B cell (primary cell): ENCODE measurements around the gene HSPB8. TPM values are rescaled to one million over a fixed set of nuclear protein-coding genes. Genes with fewer than 3 reads are reported as not detected.

Source experiments
- ATAC-seq: fragments of 200-7000 bp; cut with Tn5 transposase; one replicate; pipeline ENCODE4 v1.10.0; 2021; ENCODE audit warnings: low read depth, mild to moderate bottlenecking, moderate number of reproducible peaks, moderate library complexity
- CTCF ChIA-PET: fragments of 350-600 bp; sonication (Branson Sonifier 250); formaldehyde crosslinking; loops from one replicate; lab custom pipeline; 2021; ENCODE audit warnings: antibody characterized with exemption, inconsistent platforms; lab: Charles Lee
- POLR2A ChIA-PET: fragments of 350-600 bp; sonication (Branson Sonifier 250); formaldehyde crosslinking; loops from one replicate; lab custom pipeline; 2021; ENCODE audit warnings: antibody characterized with exemption; lab: Charles Lee
- DNase-seq: peaks from one replicate; pipeline ENCODE4 v3.0.0; 2013
- H2AFZ ChIP-seq: 2 replicates; pipeline ENCODE4 v1.6.1; 2012; ENCODE audit warnings: mild to moderate bottlenecking, low read depth, low read length; ENCODE audit not compliant: insufficient read depth, poor library complexity, severe bottlenecking
- H3K27ac ChIP-seq, 2 donors: 1 replicate in 1 of 2; 2 replicates in 1 of 2; pipeline ENCODE4 v1.5.1; 2012 to 2013; ENCODE audit warnings: low read length in 2 of 2, mild to moderate bottlenecking in 2 of 2, moderate library complexity in 1 of 2
- H3K27me3 ChIP-seq, 4 experiments: fragments of 200-600 bp in 1 of 4; sonication (generic) in 1 of 4; replicated peaks in 1 of 4; 1 replicate in 2 of 4; 2 replicates in 2 of 4; pipeline versions ENCODE4 v1.6.1 to v1.7.0; 2013 to 2016; ENCODE audit warnings: low read length in 3 of 4, mild to moderate bottlenecking in 2 of 4, mixed read lengths in 1 of 4, moderate library complexity in 1 of 4; ENCODE audit not compliant: insufficient read depth in 4 of 4, control insufficient read depth in 3 of 4; ENCODE audit errors: control extremely low read depth in 1 of 4
- H3K36me3 ChIP-seq, 2 experiments: replicated peaks in 1 of 2; 1 replicate in 1 of 2; 2 replicates in 1 of 2; pipeline versions ENCODE4 v1.6.1 to v1.7.1; 2013; ENCODE audit warnings: low read length in 1 of 2; ENCODE audit not compliant: insufficient read depth in 2 of 2, control insufficient read depth in 1 of 2; ENCODE audit errors: control extremely low read depth in 1 of 2, extremely low read depth in 1 of 2
- H3K4me1 ChIP-seq, 2 donors: fragments of 200-600 bp in 1 of 2; sonication (generic) in 1 of 2; 1 replicate in 1 of 2; 2 replicates in 1 of 2; pipeline versions ENCODE4 v1.5.1 to v1.6.1; 2013 to 2017; ENCODE audit warnings: low read length in 2 of 2; ENCODE audit not compliant: control insufficient read depth in 2 of 2, insufficient read depth in 2 of 2
- H3K4me2 ChIP-seq: replicated peaks from 2 replicates; pipeline ENCODE3; 2012; ENCODE audit warnings: mild to moderate bottlenecking, low read depth, low read length; ENCODE audit not compliant: poor library complexity, severe bottlenecking
- H3K4me3 ChIP-seq, 5 experiments: fragments of 200-600 bp in 1 of 5; sonication (generic) in 1 of 5; 1 replicate in 3 of 5; 2 replicates in 2 of 5; pipeline versions ENCODE4 v1.5.1 to v1.7.0; 2011 to 2016; ENCODE audit warnings: low read length in 4 of 5, mild to moderate bottlenecking in 4 of 5, low read depth in 2 of 5, control low read depth in 1 of 5, moderate library complexity in 1 of 5; ENCODE audit not compliant: insufficient read depth in 1 of 5; ENCODE audit errors: control extremely low read depth in 1 of 5, extremely low read depth in 1 of 5
- H3K79me2 ChIP-seq: fragments of 200-600 bp; sonication (generic); one replicate; pipeline ENCODE4 v1.6.0; 2016; ENCODE audit warnings: low read length; ENCODE audit not compliant: control insufficient read depth, insufficient read depth
- H3K9ac ChIP-seq: fragments of 200-600 bp; sonication (generic); 2 replicates; pipeline ENCODE4 v1.6.1; 2017; ENCODE audit warnings: mild to moderate bottlenecking, low read length, moderate library complexity
- H3K9me3 ChIP-seq, 3 donors: one replicate each; pipeline versions ENCODE4 v1.6.1 to v1.7.1; 2013; ENCODE audit warnings: low read length in 2 of 3; ENCODE audit not compliant: control insufficient read depth in 2 of 3, insufficient read depth in 1 of 3; ENCODE audit errors: control extremely low read depth in 1 of 3
- H4K20me1 ChIP-seq: 2 replicates; pipeline ENCODE4 v1.6.0; 2012; ENCODE audit warnings: mild to moderate bottlenecking, low read length; ENCODE audit not compliant: insufficient read depth, control insufficient read depth, poor library complexity, severe bottlenecking
- H3K27ac Mint-ChIP-seq: one replicate; pipeline ENCODE4 v1.8.0; 2021; ENCODE audit warnings: mixed read lengths
- H3K27me3 Mint-ChIP-seq: one replicate; pipeline ENCODE4 v1.8.0; 2021; ENCODE audit warnings: mixed read lengths
- H3K4me1 Mint-ChIP-seq: one replicate; pipeline ENCODE4 v1.8.0; 2021; ENCODE audit warnings: mixed read lengths
- H3K4me3 Mint-ChIP-seq: one replicate; pipeline ENCODE4 v1.8.0; 2021; ENCODE audit warnings: mixed read lengths
- H3K9me3 Mint-ChIP-seq: one replicate; pipeline ENCODE4 v1.8.0; 2022; ENCODE audit warnings: mixed read lengths; ENCODE audit not compliant: insufficient read depth
- EZH2 ChIP-seq: IDR thresholded peaks from 2 replicates; pipeline ENCODE4 v1.6.1; 2012; ENCODE audit warnings: borderline replicate concordance, low read depth, mild to moderate bottlenecking, moderate library complexity, low read length; ENCODE audit not compliant: insufficient read depth, poor library complexity, severe bottlenecking
- WGBS: methylation state at CpG from one replicate; pipeline ENCODE4 v1.1.5; 2013; ENCODE audit warnings: missing lambda C conversion rate; ENCODE audit not compliant: insufficient coverage; 5-methylcytosine and 5-hydroxymethylcytosine counted together
- intact Hi-C: fragments of 100-400 bp; cut with micrococcal nuclease; formaldehyde crosslinking; loops from one replicate; pipeline ENCODE4 v1.10.0; 2022
- polyA plus RNA-seq: library from polyadenylated mRNA; depleted of rRNA; stranded (reverse); fragments of >200 nt; gene quantifications from 2 replicates; pipeline ENCODE4 v1.2.3, GENCODE V29; 2012
- total RNA-seq, 2 donors: library from RNA; stranded (reverse); fragments of 120-200 nt in 1 of 2; gene quantifications; 1 replicate in 1 of 2; 2 replicates in 1 of 2; pipeline versions ENCODE4 v1.2.3 to v1.2.4, GENCODE V29; 2013 to 2022
- TF ChIP-seq, protein P1 (sequence below): fragments of 200-600 bp; IDR thresholded peaks from one replicate; pipeline ENCODE4 v1.8.0; 2022; ENCODE audit warnings: antibody characterized with exemption, mild to moderate bottlenecking

The HSPB8 gene
- total and polyA plus RNA-seq, 2 donors (not counting 1 experiment from before 2014, with no cell fraction given), result not detected

DNA sequence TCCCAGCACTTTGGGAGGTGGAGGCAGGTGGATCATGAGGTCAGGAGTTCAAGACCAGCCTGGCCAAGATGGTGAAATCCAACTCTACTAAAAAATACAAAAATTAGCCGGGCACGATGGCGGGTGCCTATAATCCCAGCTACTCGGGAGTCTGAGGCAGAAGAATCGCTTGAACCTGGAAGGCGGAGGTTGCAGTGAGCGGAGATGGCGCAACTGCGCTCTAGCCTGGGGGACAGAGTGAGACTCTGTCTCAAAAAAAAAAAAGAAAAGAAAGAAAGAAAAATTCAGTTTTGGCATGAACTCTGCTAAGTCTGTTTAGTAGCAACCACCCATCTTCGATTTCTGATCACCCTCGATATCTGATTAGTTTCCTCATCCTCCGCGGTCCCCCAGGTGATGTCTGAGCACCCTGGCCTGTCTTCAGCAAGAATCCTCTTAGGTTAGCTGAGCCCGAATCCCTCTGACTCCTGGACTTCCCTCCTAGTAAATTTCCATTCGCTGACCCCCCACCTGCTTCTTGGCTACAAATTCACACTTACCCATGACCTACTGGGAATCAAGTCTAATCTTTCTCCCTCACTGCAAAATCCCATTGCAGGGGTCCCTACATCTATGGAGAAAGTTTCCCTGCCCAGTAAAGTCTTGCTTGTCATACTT, 879 bp upstream of the HSPB8 start:
- POLR2A ChIA-PET, result no interaction called here

DNA sequence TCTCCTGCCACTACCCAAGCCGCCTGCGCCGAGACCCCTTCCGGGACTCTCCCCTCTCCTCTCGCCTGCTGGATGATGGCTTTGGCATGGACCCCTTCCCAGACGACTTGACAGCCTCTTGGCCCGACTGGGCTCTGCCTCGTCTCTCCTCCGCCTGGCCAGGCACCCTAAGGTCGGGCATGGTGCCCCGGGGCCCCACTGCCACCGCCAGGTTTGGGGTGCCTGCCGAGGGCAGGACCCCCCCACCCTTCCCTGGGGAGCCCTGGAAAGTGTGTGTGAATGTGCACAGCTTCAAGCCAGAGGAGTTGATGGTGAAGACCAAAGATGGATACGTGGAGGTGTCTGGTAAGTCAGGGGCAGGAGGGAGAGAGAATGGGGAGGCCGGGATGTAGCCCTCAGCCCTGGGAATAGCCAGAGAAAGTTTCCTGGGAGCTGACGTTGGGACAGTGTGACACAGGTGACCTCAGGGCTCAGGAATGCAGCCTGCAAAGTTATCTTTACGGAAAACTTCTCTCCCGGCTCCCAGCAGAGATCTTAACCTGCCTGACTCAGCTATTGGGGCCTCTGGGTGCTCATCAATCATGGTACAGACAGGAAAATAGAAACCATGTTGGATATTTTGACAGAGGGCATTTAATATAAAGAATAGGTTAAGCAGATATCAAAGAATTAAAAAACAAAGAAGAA, 747 bp downstream of the HSPB8 start:
- H3K9me3 ChIP-seq, result peaks cover 0 to 12% (median 0%) of the 10 kb centered on the region in 3 donors
- Mint-ChIP-seq H3K9me3 (no peaks in the 10 kb centered on the region), H3K27me3 (peaks cover 13% of the 10 kb centered on the region), H3K27ac (no peak overlapping the region), H3K4me1 (no peaks in the 10 kb centered on the region), H3K4me3 (no peak overlapping the region)
- no peak for DNase-seq
- no peak overlapping the region for H2AFZ ChIP-seq
- ChIA-PET CTCF (no interaction called here), POLR2A (no interaction called here)
- H3K36me3 ChIP-seq, result no peaks in the 10 kb centered on the region
- ATAC-seq, result no peak
- no peaks in the 10 kb centered on the region for H3K4me1 ChIP-seq
- 75% methylated on average over 17 of the region's 18 CpGs for WGBS
- H3K27ac ChIP-seq, result no peak overlapping the region
- H3K27me3 ChIP-seq, result peaks cover 0 to 9% (median 0%) of the 10 kb centered on the region in 4 experiments
- no peak for TF ChIP-seq EZH2
- TF ChIP-seq, protein P1, sequence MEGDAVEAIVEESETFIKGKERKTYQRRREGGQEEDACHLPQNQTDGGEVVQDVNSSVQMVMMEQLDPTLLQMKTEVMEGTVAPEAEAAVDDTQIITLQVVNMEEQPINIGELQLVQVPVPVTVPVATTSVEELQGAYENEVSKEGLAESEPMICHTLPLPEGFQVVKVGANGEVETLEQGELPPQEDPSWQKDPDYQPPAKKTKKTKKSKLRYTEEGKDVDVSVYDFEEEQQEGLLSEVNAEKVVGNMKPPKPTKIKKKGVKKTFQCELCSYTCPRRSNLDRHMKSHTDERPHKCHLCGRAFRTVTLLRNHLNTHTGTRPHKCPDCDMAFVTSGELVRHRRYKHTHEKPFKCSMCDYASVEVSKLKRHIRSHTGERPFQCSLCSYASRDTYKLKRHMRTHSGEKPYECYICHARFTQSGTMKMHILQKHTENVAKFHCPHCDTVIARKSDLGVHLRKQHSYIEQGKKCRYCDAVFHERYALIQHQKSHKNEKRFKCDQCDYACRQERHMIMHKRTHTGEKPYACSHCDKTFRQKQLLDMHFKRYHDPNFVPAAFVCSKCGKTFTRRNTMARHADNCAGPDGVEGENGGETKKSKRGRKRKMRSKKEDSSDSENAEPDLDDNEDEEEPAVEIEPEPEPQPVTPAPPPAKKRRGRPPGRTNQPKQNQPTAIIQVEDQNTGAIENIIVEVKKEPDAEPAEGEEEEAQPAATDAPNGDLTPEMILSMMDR, result no peak
- no peak overlapping the region for H3K9ac ChIP-seq
- H4K20me1 ChIP-seq, result no peaks in the 10 kb centered on the region
- H3K4me3 ChIP-seq, result no peak overlapping the region
- H3K79me2 ChIP-seq, result no peaks in the 10 kb centered on the region
- H3K4me2 ChIP-seq, result no peak overlapping the region
- intact Hi-C loops, result no loop called here

More for the DNA sequence above, 879 bp upstream of the HSPB8 start:
- CTCF ChIA-PET, result no interaction called here
- Histone ChIP-seq H4K20me1 (no peaks in the 10 kb centered on the region), H3K4me3 (no peak overlapping the region), H3K36me3 (no peaks in the 10 kb centered on the region), H3K79me2 (no peaks in the 10 kb centered on the region), H2AFZ (no peak overlapping the region), H3K4me1 (no peaks in the 10 kb centered on the region), H3K9ac (no peak overlapping the region), H3K4me2 (no peak overlapping the region), H3K9me3 (peaks cover 0 to 12% (median 0%) of the 10 kb centered on the region in 3 donors), H3K27ac (no peak overlapping the region), H3K27me3 (peaks cover 0 to 9% (median 0%) of the 10 kb centered on the region in 4 experiments)
- WGBS, result 93% methylated on average over 15 of the region's 15 CpGs
- Mint-ChIP-seq H3K27me3 (peaks cover 13% of the 10 kb centered on the region), H3K4me3 (no peak overlapping the region), H3K9me3 (no peaks in the 10 kb centered on the region), H3K27ac (no peak overlapping the region), H3K4me1 (no peaks in the 10 kb centered on the region)
- intact Hi-C loops, result no loop called here
- DNase-seq, result no peak
- ATAC-seq, result no peak
- TF ChIP-seq, protein P1, result no peak
- no peak for TF ChIP-seq EZH2
